Adrenal gland (tissue), 12 donors: Measurements from ENCODE around the gene LGR5. TPM values are rescaled to one million over a fixed set of nuclear protein-coding genes. Genes with fewer than 3 reads are reported as not detected.

Source experiments
- DNase-seq, 7 donors: peaks; one replicate each; pipeline ENCODE4 v3.0.0-alpha.2; 2019 to 2020
- H3K27ac ChIP-seq, 5 donors: fragments of 200-600 bp; sonication (generic) in 4 of 5; 1 replicate in 3 of 5; 2 replicates in 2 of 5; pipeline versions ENCODE4 v1.5.1 to v1.8.0; 2016 to 2020; ENCODE audit warnings: mild to moderate bottlenecking in 1 of 5
- H3K27me3 ChIP-seq: fragments of 200-600 bp; 2 replicates; pipeline ENCODE4 v1.8.0; 2021
- H3K36me3 ChIP-seq, 2 donors: fragments of 200-600 bp; replicated peaks in 1 of 2; 1 replicate in 1 of 2; 2 replicates in 1 of 2; pipeline versions ENCODE4 v1.5.1 to v1.8.0; 2018 to 2022
- H3K4me1 ChIP-seq, 2 donors: fragments of 200-600 bp; replicated peaks in 1 of 2; 1 replicate in 1 of 2; 2 replicates in 1 of 2; pipeline versions ENCODE4 v1.5.1 to v1.8.0; 2018 to 2021
- H3K4me3 ChIP-seq, 4 donors: fragments of 200-600 bp; sonication (generic) in 3 of 4; one replicate each; pipeline ENCODE4 v1.5.1; 2016 to 2018
- H3K9me3 ChIP-seq, 3 donors: fragments of 200-600 bp; sonication (generic) in 1 of 3; replicated peaks in 1 of 3; 1 replicate in 2 of 3; 2 replicates in 1 of 3; pipeline versions ENCODE4 v1.5.1 to v1.8.0; 2016 to 2021
- POLR2A ChIP-seq, 2 donors: fragments of 450-650 bp; IDR thresholded peaks; one replicate each; pipeline ENCODE4 v1.6.1; 2017; ENCODE audit warnings: antibody characterized with exemption in 2 of 2, mild to moderate bottlenecking in 2 of 2, moderate library complexity in 1 of 2
- WGBS, 4 donors: extraction: QIAGEN DNeasy Blood & Tissue Kit in 2 of 4; methylation state at CpG; one replicate each; pipeline versions ENCODE4 v1.1.5 to v1.1.7; 2013 to 2017; 5-methylcytosine and 5-hydroxymethylcytosine counted together
- intact Hi-C, 2 donors: fragments of 100-400 bp; cut with DNase I; formaldehyde crosslinking; loops; one replicate each; pipeline versions ENCODE4 v1.14.1 to v1.15.0; 2022 to 2023
- polyA plus RNA-seq, 3 donors: library from polyadenylated mRNA; stranded (reverse); fragments of 200-250 nt in 2 of 3; fragments of 350-450 nt in 1 of 3; fragmentation: Illumina TruSeq in 1 of 3; extraction: RNeasy Lipid Tissue Mini Kit (QIAGEN cat#74804) in 1 of 3; gene quantifications; one replicate each; pipeline ENCODE4 v1.2.3, GENCODE V29; 2013 to 2014
- total RNA-seq, 9 donors: library from RNA; depleted of rRNA in 4 of 9; stranded (reverse); fragments of >200 nt in 4 of 9; fragments of 120-200 nt in 1 of 9; fragmentation: NEBNext Ultra II Directional in 1 of 9; extraction: Animal tissue kit (Norgen Biotek cat#: 25700) in 1 of 9; gene quantifications; one replicate each; pipeline versions ENCODE4 v1.1.0 to v1.2.4, GENCODE V29; 2013 to 2023
- TF ChIP-seq, protein P1 (sequence below), 6 experiments: fragments of 450-650 bp in 4 of 6; fragments of 200-600 bp in 2 of 6; sonication (generic) in 1 of 6; IDR thresholded peaks; 1 replicate in 5 of 6; 2 replicates in 1 of 6; pipeline versions ENCODE4 v1.5.1 to v1.8.0; 2016 to 2021; ENCODE audit warnings: antibody characterized with exemption in 6 of 6, mild to moderate bottlenecking in 2 of 6, moderate library complexity in 1 of 6
- donor health status: healthy with polysubstance abuse.
- donor health status: Bipolar disorder and iron deficiency.
- donor health status: DM: yes; HTN: yes; CAD: no.
- donor health status: DM: no; HTN: no; CAD: no.
- donor health status: DM: no; HTN: no; CAD: no.
- donor health status: DM: yes; HTN: yes; CAD: no.

Gene LGR5
- total and polyA plus RNA-seq, 12 donors, result 0.39 to 6.1 (median 2.1) TPM

GRCh38 chr12:71440763-71441748 lies 1.5 kb downstream of the LGR5 start:
- Histone ChIP-seq H3K4me1 (peaks cover 10 to 13% of the 10 kb centered on the region in 2 donors), H3K9me3 (no peaks in the 10 kb centered on the region), H3K36me3 (no peaks in the 10 kb centered on the region), H3K27me3 (peaks cover 14% of the 10 kb centered on the region), H3K4me3 (peak overlapping the region in 1 of 4 donors; percentile 54), H3K27ac (no peak overlapping the region)
- TF ChIP-seq POLR2A (IDR thresholded peaks at IDR 0.05), result no peak
- TF ChIP-seq, protein P1, sequence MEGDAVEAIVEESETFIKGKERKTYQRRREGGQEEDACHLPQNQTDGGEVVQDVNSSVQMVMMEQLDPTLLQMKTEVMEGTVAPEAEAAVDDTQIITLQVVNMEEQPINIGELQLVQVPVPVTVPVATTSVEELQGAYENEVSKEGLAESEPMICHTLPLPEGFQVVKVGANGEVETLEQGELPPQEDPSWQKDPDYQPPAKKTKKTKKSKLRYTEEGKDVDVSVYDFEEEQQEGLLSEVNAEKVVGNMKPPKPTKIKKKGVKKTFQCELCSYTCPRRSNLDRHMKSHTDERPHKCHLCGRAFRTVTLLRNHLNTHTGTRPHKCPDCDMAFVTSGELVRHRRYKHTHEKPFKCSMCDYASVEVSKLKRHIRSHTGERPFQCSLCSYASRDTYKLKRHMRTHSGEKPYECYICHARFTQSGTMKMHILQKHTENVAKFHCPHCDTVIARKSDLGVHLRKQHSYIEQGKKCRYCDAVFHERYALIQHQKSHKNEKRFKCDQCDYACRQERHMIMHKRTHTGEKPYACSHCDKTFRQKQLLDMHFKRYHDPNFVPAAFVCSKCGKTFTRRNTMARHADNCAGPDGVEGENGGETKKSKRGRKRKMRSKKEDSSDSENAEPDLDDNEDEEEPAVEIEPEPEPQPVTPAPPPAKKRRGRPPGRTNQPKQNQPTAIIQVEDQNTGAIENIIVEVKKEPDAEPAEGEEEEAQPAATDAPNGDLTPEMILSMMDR (IDR thresholded peaks at IDR 0.05), result no peak
- DNase-seq, result no peak
- intact Hi-C loops, result no loop called here
- 14 to 19% (median 15%) methylated on average over 14 to 26 of the region's 26 CpGs for WGBS, 4 donors

GRCh38 chr12:71441836-71442566 lies 2.4 kb downstream of the LGR5 start:
- 82 to 91% (median 89%) methylated on average over 4 of the region's 4 CpGs for WGBS, 4 donors
- peaks cover 10 to 13% of the 10 kb centered on the region in 2 donors for H3K4me1 ChIP-seq
- intact Hi-C loops, result no loop called here
- no peak overlapping the region for H3K4me3 ChIP-seq
- H3K9me3 ChIP-seq, result no peaks in the 10 kb centered on the region
- peaks cover 14% of the 10 kb centered on the region for H3K27me3 ChIP-seq
- no peaks in the 10 kb centered on the region for H3K36me3 ChIP-seq
- DNase-seq, result no peak
- TF ChIP-seq POLR2A (IDR thresholded peaks at IDR 0.05), result no peak
- TF ChIP-seq, protein P1 (IDR thresholded peaks at IDR 0.05), result no peak
- no peak overlapping the region for H3K27ac ChIP-seq

DNA sequence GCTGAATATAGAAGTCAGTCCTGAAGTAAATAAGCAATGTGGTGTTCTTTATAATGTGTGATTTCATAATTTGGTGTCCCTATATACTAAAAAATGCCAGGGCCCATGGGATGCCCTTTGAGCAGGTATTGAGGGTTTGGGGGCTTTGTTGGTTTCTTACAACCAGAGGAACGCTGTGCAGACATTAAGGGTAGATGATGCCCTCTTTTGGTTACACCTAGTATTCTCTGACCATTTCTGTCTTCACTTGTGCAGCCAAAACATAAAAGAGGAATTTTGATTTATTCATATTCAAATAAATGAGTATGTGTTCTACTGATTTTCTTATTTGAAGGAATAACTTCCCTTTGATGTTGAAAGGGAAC lies 3.0 kb downstream of the LGR5 start:
- no peak overlapping the region for H3K4me3 ChIP-seq
- no peak for DNase-seq
- WGBS, 4 donors, result 86 to 95% (median 92%) methylated on average over 1 of the region's 1 CpG
- no peaks in the 10 kb centered on the region for H3K9me3 ChIP-seq
- H3K27ac ChIP-seq, result no peak overlapping the region
- peaks cover 14% of the 10 kb centered on the region for H3K27me3 ChIP-seq
- intact Hi-C loops, result no loop called here
- peaks cover 10 to 13% of the 10 kb centered on the region in 2 donors for H3K4me1 ChIP-seq
- no peaks in the 10 kb centered on the region for H3K36me3 ChIP-seq
- TF ChIP-seq, protein P1 (IDR thresholded peaks at IDR 0.05), result no peak
- TF ChIP-seq POLR2A (IDR thresholded peaks at IDR 0.05), result no peak

DNA sequence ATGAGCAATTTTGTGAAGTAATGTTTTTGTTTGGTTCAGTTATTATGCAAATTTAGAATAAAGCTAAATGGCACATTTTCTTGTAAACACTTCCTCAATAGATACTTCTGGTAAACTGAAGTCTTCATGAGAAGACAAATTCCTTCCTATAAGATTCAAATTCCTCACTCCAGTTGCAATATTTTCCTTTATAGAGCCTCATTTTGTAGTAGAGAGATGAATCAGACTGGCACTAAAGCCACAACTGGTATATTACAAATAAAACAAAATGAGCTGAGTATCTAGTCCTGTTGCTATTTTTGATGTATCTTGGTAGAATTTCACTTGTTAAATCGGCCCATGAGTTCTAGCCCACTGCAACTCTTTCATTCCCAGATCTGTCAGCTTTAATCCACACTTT lies 5.5 kb downstream of the LGR5 start:
- H3K9me3 ChIP-seq, result no peaks in the 10 kb centered on the region
- no peaks in the 10 kb centered on the region for H3K36me3 ChIP-seq
- peaks cover 4% of the 10 kb centered on the region for H3K27me3 ChIP-seq
- intact Hi-C loops, result no loop called here
- H3K27ac ChIP-seq, result no peak overlapping the region
- 60 to 82% (median 73%) methylated on average over 1 of the region's 1 CpG for WGBS, 4 donors
- no peak for DNase-seq
- H3K4me3 ChIP-seq, result no peak overlapping the region
- no peak for TF ChIP-seq POLR2A (IDR thresholded peaks at IDR 0.05)
- TF ChIP-seq, protein P1 (IDR thresholded peaks at IDR 0.05), result no peak
- peaks cover under 1 to 9% of the 10 kb centered on the region in 2 donors for H3K4me1 ChIP-seq
